Measurements from ENCODE around the gene WAS.
"Not testable (repeated sequence)": the region's sequence is repeated elsewhere in the genome, so short reads cannot be mapped to it uniquely, and the experiment has no call there.

WAS gene

GRCh38 chrX:48685416-48685815 lies 1.8 kb downstream of the WAS start:
- DNase-seq (ENCODE audit: low read depth) = no peak

DNA sequence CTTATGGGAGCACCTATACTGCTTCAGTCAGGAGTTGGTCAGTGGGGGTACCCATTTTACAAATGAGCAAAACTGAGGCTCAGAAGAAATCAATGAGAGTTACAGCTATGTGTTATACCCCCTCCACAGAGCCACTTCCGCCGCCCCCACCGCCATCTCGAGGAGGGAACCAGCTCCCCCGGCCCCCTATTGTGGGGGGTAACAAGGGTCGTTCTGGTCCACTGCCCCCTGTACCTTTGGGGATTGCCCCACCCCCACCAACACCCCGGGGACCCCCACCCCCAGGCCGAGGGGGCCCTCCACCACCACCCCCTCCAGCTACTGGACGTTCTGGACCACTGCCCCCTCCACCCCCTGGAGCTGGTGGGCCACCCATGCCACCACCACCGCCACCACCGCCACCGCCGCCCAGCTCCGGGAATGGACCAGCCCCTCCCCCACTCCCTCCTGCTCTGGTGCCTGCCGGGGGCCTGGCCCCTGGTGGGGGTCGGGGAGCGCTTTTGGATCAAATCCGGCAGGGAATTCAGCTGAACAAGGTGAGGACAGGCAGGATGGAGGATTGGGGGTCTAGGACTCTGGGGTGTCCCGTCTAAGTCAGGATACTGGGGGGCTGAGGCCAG lies 5.0 kb downstream of the WAS start:
- DNase-seq (ENCODE audit: low read depth) = no peak

DNA sequence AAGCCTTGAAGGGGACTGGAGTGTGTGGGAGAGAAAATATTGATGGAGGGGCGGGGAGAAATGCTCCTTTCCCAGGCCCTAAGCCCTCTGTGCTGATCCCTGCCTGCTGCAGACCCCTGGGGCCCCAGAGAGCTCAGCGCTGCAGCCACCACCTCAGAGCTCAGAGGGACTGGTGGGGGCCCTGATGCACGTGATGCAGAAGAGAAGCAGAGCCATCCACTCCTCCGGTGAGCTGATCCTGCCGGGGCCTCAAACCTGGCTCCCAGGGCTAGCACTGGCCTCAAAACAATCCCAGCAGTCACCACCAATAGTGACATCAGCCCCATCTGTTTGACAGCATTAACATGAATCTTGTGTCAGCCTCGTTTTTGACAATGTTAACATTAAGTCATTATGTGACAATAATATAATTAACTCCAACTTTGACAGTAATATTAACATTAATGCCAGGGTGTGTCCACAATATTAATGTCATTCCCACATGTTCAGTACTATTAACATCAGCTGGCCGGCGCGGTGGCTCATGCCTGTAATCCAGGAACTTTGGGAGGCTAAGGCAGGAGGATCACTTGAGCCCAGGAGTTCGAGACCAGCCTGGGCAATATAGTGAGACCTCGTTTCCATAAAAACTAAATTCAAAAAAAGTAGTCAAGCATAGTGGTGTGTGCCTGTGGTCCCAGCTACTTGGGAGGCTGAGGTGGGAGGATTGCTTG lies 5.8 kb downstream of the WAS start:
- no peak for DNase-seq (ENCODE audit: low read depth)

- DNase-seq (ENCODE audit: low read depth) = not testable (repeated sequence)
These were observed 8.1 kb downstream of the WAS start for GRCh38 chrX:48691746-48692145.

- no peak for DNase-seq (ENCODE audit: low read depth)
These were observed 11.4 kb downstream of the WAS start for GRCh38 chrX:48694776-48695533.

GRCh38 chrX:48695534-48695896 lies 11.9 kb downstream of the WAS start:
- DNase-seq (ENCODE audit: low read depth) = no peak

DNA sequence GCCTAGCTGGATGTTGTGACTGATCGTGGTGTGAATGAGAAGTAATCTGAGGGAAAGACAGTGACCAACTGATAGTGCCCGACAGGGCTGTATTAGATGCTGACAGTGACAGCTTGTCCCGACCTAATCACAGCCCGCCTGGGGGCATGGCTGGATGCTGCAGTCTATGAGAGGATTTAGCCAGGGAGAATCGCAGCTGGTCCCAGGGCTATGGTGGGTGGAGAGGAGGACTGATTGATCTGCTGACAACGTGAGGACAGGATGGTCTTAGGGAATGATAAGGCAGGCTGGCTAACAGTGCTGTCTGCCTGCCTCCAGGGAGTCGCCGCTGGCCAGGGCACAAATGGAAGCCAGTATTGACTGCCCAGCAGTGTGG lies 12.3 kb downstream of the WAS start:
- no peak for DNase-seq (ENCODE audit: low read depth)

GRCh38 chrX:48696301-48696908 lies 12.8 kb downstream of the WAS start, which contains the start of gene SUV39H1:
Gene SUV39H1 (plus strand): TSS chrX:48696734. CDS start chrX:48696785, 51 bp downstream.
- DNase-seq (ENCODE audit: low read depth) = peak; percentile 50

DNA sequence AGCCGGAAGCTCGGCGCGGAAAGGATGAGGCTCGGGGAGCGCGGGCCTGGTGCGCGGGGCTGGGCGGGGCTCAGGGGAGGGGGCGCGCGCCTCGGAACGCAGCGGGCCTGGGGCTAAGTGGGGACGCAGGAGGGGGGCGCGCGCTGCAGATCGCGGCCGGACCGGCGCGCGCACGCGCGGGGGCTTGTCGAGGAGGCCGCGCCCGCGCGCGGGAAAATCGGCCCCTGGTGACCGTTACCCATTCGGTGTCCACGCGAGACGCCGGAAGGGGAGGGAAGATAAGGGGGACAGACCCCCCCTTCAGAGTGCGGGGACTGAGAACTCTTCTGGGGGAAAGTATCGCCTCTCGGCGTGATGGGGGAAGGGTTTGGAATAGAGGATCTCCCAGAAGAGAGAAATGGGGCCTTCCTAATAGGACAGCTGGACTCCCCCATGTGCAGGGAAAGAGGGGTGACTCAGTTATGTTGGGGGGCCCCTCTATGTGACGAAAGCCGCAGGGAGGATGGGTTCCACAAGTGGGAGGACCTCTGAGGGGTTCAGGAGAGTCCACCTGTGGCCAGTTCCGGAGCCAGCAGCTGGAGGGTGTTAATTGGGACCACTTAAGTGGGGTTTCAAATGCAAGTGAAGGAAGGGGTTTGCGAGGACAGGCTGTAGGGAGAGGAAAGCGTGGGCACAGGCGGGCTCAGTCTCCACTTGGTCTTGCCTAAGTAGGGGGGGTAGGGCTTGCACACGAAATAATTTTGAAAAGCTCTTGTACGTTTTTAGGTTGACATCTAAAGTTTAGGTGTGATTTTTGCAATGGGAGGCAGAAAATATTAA lies 13.5 kb downstream of the WAS start:
- no peak for DNase-seq (ENCODE audit: low read depth)

DNA sequence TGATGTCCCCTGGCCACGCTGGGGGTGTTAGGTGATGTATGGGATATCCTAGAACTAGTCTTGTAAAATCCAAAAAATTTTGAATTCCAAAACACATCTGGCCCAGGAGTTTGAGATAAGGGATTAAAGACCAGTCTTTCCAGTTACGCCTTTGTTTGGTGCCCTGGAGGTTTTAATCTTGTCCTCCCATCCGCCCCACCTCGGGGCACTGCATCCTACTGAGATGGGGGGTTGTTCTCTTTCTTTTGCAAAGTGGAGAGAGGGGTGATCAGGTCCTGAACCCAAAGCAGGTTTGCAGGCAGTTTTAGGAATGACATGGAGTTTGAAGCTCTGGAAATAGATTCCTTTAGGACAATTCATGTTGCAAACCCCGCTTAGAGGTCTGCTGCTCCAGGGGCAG lies 14.7 kb downstream of the WAS start:
- no peak for DNase-seq (ENCODE audit: low read depth)

DNA sequence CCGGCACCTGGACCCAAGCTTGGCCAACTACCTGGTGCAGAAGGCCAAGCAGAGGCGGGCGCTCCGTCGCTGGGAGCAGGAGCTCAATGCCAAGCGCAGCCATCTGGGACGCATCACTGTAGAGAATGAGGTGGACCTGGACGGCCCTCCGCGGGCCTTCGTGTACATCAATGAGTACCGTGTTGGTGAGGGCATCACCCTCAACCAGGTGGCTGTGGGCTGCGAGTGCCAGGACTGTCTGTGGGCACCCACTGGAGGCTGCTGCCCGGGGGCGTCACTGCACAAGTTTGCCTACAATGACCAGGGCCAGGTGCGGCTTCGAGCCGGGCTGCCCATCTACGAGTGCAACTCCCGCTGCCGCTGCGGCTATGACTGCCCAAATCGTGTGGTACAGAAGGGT lies 16.6 kb downstream of the WAS start:
- DNase-seq (ENCODE audit: low read depth) = no peak

GRCh38 chrX:48700951-48701653 lies 17.5 kb downstream of the WAS start:
- DNase-seq (ENCODE audit: low read depth) = no peak

- no peak for DNase-seq (ENCODE audit: low read depth)
These were observed 18.4 kb downstream of the WAS start for GRCh38 chrX:48702032-48702431.

GRCh38 chrX:48702716-48703115 lies 19.1 kb downstream of the WAS start:
- no peak for DNase-seq (ENCODE audit: low read depth)

GRCh38 chrX:48703228-48703627 lies 19.6 kb downstream of the WAS start:
- DNase-seq (ENCODE audit: low read depth) = no peak

GRCh38 chrX:48703642-48704481 lies 20.3 kb downstream of the WAS start:
- no peak for DNase-seq (ENCODE audit: low read depth)

- DNase-seq (ENCODE audit: low read depth) = no peak
These were observed 22.3 kb downstream of the WAS start for GRCh38 chrX:48705871-48706270.

GRCh38 chrX:48709522-48710112 lies 26.0 kb downstream of the WAS start:
- DNase-seq (ENCODE audit: low read depth) = no peak

GRCh38 chrX:48711162-48711928 lies 27.7 kb downstream of the WAS start:
- DNase-seq (ENCODE audit: low read depth) = no peak
